GM12872 (cell line): Measurements from ENCODE around the gene SFXN3.

Experiments
- TF ChIP-seq, protein P1 (sequence below): IDR thresholded peaks from 3 replicates; pipeline ENCODE4 v1.5.1; 2011; ENCODE audit warnings: low read depth, mild to moderate bottlenecking, low read length, moderate library complexity; ENCODE audit not compliant: insufficient read depth

Gene SFXN3

DNA sequence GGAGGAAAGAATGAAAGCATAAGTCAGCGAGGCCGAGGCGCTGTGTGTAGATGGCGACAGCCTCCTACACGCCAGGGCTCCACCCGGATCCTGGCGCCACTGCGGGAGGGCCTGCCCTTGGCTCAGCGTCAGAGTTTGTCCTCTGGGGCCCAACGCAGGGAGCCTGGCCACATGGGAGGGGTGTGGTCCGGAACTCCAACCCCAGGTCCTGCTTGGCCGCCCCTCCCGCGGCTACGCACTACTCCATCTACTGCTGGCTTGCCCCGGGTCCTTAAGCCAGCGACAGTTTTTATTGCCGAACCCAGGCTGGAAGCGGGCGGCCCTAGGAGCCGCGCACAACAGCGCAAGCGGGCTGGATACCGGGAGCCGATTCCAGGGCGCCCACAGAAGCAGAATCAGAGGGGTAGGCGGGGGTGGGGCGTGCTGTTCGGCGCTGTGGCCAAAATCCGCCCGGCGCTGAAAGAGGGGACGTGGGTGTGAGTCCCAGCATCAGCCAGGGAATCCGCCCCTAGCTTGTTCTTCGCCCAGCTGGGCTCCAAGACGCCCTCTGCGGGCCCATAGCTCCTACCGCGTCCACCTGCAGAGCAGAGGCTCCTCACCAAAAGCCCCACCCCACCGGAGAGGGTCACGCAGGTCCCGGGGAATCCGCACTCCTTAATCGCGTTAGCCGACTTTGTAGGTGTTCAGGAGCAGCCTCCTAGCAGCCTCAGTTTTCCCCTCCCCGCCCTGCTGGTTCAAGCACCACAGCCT lies 35.3 kb downstream of the SFXN3 start:
- TF ChIP-seq, protein P1, sequence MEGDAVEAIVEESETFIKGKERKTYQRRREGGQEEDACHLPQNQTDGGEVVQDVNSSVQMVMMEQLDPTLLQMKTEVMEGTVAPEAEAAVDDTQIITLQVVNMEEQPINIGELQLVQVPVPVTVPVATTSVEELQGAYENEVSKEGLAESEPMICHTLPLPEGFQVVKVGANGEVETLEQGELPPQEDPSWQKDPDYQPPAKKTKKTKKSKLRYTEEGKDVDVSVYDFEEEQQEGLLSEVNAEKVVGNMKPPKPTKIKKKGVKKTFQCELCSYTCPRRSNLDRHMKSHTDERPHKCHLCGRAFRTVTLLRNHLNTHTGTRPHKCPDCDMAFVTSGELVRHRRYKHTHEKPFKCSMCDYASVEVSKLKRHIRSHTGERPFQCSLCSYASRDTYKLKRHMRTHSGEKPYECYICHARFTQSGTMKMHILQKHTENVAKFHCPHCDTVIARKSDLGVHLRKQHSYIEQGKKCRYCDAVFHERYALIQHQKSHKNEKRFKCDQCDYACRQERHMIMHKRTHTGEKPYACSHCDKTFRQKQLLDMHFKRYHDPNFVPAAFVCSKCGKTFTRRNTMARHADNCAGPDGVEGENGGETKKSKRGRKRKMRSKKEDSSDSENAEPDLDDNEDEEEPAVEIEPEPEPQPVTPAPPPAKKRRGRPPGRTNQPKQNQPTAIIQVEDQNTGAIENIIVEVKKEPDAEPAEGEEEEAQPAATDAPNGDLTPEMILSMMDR: peak; percentile 67

DNA sequence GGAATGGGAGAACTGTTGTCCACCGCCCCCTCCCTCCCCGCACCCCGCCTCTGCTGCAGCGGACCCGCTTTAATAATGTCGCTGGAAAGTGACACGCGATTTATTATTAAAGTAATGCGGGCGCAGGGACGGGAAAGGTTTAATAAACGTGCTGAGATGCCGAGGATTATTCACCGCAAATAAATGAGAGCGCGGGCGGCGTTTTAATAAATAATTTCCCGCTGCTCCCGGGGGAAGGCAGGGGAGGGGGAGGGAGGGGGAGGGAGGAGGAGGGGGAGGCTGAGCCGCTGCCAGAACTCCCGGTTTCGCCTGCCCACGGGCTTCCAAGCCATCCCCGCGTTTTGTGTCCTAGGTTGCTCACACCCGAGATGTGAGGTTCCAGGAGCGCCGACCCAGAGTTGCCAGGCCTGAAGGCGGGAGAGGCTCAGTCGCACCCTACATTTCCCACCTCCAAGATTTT lies 35.9 kb downstream of the SFXN3 start:
- TF ChIP-seq, protein P1: no peak

DNA sequence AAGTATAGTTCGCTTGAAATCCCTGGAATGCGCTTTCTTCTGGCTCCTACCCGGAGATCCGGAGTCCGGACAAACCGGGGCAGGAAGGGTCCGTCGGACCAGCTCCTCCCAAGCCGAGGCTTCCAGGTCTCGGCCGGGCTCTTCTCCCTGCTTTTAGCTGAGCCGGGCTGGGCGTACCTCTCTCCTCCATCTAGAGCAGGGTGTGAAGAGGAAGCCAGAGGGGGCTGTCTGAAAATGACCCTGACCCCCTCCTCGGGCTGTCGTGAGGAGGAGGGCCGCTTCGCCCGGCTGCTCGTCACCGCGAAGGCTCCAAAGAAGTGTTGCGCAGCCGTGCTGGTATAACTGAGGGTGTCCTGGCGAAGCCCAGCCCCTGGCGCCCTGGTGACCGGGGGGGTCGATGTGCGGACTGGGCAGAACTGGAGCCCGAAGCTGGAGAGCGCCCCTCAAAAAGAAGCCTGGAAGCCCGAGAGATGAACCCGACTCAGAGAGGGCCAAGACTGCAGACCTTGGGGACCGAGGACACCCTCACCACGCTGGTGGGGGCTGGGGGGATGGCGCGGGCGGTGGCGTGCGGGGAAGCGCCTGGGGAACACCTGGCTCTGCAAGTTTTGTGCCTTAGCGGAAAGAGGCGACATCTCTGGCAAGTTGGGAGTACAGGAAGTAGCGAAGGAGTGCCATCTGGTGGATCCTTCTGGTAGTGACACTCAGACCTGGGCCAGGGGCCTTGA lies 36.5 kb downstream of the SFXN3 start:
- TF ChIP-seq, protein P1: peak; percentile 83

DNA sequence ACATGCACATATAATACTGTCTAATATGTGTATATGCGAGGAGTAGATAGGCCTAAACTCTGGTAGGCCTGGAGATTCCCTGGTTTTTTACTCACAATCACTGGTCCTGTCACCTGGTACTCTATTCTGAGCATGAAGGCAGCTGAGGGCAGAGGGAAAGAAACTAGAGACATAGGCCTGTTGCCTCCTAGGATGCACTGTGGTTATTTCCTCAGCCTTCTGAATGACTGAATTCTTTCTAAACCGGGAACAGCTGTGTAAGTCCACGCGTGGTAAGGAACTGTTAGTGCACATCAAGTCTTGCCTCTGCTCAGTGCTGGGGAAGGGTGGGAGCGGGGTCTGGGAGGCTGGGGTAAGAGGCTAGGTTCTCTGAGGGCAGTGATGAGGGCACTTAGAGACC lies 38.4 kb downstream of the SFXN3 start:
- TF ChIP-seq, protein P1: no peak

DNA sequence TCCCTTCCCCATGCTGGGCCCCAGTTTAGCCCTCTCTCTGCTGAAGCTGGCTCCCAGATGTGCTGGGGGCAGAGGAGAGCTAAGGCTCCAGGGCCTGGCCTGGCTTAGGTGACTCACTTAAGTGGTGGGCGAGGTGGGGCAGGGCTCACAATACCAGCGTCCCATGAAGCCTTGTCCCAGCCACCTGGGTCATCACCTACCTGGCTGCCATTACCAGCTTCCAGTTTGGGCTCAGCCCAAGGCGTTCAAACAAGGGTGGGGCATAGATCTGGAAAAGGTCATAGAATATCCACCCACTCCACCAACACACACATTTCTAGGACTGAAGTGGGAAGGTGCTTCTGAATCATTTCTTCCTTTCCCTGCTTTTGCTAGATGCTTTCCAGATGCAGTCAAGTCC lies 39.1 kb downstream of the SFXN3 start:
- TF ChIP-seq, protein P1: no peak

DNA sequence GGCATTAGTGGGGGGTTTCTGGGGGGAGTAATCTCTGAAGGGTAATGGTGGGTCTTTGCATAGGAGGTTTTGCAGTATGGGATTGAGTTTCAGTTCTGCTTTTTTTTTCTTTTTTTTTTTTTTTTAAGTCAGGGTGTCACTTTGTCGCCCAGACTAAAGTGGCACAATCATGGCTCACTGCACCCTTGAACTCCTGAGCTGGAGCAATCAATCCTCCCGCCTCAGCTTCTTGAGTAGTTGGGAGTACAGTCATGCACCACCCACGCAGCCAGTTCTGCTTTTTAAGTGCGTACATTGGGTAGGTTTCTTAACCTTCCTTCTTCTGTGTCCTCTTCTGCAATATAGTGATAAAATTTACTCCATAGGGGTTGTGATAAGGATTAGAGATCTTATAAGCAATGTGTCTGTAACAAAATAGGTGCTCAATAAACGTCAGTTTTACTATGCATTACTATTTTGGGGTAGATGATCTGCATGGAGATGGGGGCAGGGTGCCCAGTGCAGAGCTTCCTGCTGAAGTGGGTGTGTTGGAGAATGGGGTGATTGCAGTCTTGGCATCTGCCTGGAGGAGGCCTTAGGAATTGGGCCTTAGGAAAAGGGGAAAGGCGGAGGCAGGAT lies 40.3 kb downstream of the SFXN3 start:
- TF ChIP-seq, protein P1: no peak

DNA sequence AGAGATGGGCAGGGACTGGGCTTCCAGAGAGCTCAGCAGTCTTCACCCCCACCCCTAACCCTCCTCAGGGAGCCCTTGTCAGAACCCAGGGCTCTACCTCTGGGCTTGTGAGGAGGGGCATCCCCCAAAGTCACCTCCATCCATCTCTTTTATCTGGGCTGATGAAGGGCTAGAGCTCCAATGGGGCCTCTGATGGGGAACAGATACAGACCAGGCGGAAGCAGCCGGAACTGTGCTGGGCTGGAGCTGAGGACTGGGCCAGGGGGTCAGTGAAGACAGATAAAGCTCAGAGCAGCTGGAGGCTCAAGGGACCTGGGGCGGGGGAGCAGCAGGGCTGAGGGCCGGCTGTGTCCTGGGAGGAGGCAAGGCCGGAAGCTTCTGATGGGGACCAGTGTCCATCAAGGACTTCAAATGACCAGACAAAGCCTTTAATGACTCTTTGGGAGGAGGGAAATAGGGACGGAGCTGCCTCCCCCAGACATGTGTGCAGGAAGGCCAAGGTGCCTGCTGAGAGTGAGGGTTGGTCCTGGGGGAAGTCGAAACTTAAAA lies 40.9 kb downstream of the SFXN3 start:
- TF ChIP-seq, protein P1: no peak
